Measurements from ENCODE around the gene MOCOS.

- TF ChIP-seq POLR2A (IDR thresholded peaks at IDR 0.05) (no peak), CTCF (IDR thresholded peaks at IDR 0.05) (no peak)
These were observed 86.0 kb downstream of the MOCOS start for GRCh38 chr18:36273347-36273746.

All from body of pancreas (tissue), 4 donors.